GM08714 (cell line): ENCODE measurements around the gene CNBP.

ENCODE experiments used
- H3K4me3 ChIP-seq: fragments of 200-500 bp; sonication (Bioruptor generic); 2 replicates; pipeline ENCODE4 v1.5.1; 2014; ENCODE audit warnings: mild to moderate bottlenecking, low read length, inconsistent platforms
- ZNF274 ChIP-seq: IDR thresholded peaks from 2 replicates; pipeline ENCODE4 v1.6.1; 2012; ENCODE audit warnings: mild to moderate bottlenecking, low read depth, low read length

CNBP gene

GRCh38 chr3:129130291-129130813, 53.3 kb downstream of the CNBP start:
- TF ChIP-seq ZNF274: no peak
- H3K4me3 ChIP-seq: no peak overlapping the region

- no peak for TF ChIP-seq ZNF274
Observed at GRCh38 chr3:129128357-129129155, 55.1 kb downstream of the CNBP start.

GRCh38 chr3:129126726-129127280, 56.9 kb downstream of the CNBP start:
- no peak for TF ChIP-seq ZNF274
- H3K4me3 ChIP-seq: no peak overlapping the region

More at GRCh38 chr3:129128357-129129155, 55.1 kb downstream of the CNBP start:
- no peak overlapping the region for H3K4me3 ChIP-seq

- no peak for TF ChIP-seq ZNF274
- H3K4me3 ChIP-seq: no peak overlapping the region
Observed at GRCh38 chr3:129123314-129124060, 60.2 kb downstream of the CNBP start.

DNA sequence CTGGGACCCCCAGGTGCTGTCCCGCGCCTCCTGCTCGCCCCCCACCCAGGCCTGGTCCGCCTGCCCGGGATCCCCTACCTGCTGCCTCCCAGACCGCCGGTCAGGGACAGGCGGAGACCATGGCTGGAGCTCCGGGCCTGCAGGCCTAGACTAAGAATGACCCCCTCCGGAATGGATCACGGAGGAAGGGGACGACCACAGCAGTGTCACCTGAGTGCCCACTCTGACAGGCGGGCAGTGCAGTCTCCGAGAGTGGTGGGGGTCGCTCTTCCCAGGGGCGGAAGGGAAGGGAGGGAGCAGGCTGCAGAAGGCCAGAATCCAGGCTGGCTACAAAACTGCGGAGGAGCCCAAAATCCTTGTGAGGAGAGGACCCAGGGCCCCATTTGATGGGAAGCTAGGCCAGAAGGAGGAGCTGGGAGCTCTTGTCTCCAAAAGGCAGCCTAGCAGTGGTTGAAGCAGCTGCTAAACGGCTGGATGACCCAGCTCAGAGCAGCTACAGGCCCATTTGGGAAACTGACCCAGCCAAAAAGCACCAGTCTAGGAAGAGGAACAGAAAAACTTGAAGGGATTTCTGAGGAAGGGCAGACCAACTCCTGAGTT, 61.2 kb downstream of the CNBP start:
- H3K4me3 ChIP-seq: no peak overlapping the region; the same call in 1 of the 2 replicates

DNA sequence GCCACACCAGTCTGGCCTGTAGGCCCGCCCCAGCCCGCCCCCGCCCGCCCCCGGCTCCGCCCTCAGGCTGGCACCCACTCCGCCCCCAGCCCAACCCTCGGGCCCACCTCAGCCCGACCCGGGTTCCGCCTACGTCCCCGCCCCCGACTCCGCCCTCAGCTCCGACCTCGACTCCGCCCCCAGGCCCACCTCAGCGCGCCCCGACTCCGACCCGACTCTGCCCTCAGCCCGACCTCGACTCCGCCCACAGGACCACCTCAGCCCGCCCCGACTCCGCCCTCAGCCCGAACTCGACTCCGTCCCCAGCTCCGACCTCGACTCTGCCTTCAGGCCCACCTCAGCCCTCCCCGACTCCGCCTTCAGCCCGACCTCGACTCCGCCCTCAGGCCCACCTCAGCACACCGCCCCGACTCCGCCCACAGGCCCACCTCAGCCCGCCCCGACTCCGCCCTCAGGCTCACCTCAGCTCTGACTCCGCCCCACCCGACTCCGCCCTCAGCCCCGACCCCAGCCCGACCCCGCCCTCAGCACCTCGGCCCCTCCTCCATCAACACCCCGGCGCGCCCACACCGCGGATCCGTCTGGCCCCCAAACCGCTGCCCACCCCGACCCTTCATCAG, 61.8 kb downstream of the CNBP start, which contains the start of gene RAB43:
TSS of gene RAB43 (minus strand) at position 13 of the 620 bp plus-strand sequence. CDS start 315 bp downstream, outside the sequence.
- TF ChIP-seq ZNF274: no peak
- peak within 1 kb of the TSS; percentile 48; the same call in 1 of the 2 replicates for H3K4me3 ChIP-seq

More for the DNA sequence above, 61.2 kb downstream of the CNBP start:
- no peak for TF ChIP-seq ZNF274

DNA sequence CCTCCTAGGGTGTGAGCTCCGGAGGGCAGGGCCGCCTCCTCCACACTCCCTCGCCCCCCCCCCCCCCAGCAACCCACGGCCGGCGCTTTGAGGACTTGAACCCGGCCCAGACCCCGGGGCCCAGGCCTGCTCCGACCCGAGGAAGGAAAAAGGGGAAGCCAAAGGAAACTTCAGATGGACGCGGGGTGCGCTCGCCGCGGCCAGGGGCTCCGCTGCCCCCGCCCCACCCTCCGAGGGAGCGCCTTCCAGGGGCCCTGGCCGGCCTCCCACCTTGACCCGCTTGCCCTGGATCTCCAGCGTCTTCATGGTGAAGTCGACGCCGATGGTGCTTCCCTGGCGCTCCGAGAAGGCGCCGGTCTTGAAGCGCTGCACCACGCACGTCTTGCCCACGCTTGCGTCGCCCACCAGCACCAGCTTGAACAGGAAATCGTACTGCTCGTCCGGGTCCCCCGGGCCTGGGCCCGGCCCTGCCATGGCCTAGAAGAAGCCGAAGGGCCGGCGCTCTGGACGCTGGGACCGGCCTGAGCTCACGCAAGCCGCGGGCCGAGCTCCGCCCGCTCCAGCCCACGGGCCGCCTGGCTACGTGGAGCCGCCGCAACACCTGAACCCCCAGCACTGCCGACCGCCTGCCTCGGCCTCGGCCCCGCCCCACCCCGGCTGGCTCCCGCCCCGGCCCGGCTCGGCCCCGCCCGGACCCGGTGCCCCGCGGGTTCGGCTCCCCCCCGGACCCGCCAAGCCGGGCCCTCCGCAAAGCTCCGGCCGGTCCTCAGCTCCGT, 62.5 kb downstream of the CNBP start:
- peak overlapping the region; percentile 48; the same call in 1 of the 2 replicates for H3K4me3 ChIP-seq
- no peak for TF ChIP-seq ZNF274

DNA sequence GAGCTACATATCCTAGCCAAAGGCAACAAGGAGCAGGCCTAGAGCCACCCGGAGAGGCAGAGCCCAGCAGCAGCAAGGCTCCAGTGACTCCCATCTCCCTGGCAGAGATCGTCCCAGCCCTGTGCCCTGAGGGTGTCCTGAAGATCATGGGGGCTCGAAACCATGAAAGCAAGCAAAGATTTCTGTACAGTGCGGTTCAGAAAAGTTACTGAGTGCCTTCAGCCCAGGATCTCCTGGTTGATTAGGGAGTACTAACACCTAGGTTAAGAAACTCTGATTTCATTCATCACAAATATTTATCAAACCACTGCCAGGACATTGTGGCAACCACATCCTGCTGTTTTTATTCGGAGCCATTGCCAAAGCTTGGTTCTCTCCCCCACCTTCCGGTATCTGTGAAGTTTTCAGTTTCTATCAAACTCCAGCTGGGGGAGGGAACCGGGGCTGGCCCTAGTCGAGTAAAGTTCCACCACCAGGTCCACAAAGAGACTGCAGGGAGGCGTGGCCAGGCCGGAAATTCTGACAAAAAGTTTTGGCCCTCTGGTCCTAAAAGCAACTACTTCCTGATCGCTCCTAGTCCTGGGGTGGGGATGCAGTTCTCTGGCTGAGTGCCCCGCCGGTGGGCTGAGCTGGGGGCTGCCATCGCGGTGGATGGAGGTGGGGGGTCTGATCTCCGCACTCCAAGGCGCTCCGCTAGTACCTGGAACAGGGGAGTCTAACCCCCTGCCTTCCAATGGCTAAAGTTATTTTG, 63.3 kb downstream of the CNBP start:
- H3K4me3 ChIP-seq: peak overlapping the region; percentile 66; the same call in 1 of the 2 replicates
- TF ChIP-seq ZNF274: no peak

DNA sequence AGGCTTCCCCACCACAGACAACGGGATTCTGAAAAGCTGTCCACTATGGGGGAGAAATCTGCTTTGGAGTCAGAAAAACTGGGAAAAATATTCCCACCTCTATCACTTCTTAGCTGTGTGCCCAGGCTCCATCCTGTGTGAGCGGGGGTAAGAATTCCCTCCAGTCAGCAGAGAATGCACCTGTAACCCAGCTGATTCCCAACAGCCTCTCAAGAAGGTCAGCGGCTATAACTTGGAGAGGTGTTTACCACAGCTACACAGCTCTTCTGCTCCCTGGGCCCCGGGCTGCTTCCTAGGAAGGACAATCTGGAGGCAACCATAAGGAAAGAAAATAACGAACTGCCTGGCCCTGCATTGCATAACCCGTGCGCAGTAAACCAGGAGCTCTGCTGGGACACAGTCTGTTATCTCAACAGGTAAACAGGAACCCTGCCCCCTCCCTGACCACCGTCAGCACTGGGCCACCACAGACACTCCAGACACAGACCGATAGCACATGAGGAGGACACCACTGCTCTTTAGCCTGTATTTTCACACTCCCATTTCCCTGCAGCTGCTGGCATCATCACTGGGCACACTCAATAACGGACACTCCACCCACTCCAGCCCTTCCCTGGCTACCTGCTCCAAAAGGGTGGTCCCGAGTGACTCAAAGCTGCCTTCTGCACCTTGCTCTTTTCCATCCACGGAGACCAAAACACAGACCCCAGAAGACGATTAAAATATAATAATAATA, 64.2 kb downstream of the CNBP start:
- H3K4me3 ChIP-seq: peak overlapping the region; percentile 66; the same call in 1 of the 2 replicates
- no peak for TF ChIP-seq ZNF274

GRCh38 chr3:129118745-129119144, 65.0 kb downstream of the CNBP start:
- TF ChIP-seq ZNF274: no peak
- H3K4me3 ChIP-seq: no peak overlapping the region; the same call in 1 of the 2 replicates
